ENCODE measurements around the gene BMF.

BMF gene

GRCh38 chr15:40065166-40065565 is 43.5 kb downstream of the BMF start:
- DNase-seq, result no peak

- DNase-seq, result no peak
These were observed 44.3 kb downstream of the BMF start for GRCh38 chr15:40064231-40064894.

GRCh38 chr15:40063563-40064011 is 45.1 kb downstream of the BMF start:
- no peak for DNase-seq

GRCh38 chr15:40062816-40063562 is 45.7 kb downstream of the BMF start:
- no peak for DNase-seq

- no peak for DNase-seq
These were observed 47.3 kb downstream of the BMF start for GRCh38 chr15:40061212-40061901.

DNA sequence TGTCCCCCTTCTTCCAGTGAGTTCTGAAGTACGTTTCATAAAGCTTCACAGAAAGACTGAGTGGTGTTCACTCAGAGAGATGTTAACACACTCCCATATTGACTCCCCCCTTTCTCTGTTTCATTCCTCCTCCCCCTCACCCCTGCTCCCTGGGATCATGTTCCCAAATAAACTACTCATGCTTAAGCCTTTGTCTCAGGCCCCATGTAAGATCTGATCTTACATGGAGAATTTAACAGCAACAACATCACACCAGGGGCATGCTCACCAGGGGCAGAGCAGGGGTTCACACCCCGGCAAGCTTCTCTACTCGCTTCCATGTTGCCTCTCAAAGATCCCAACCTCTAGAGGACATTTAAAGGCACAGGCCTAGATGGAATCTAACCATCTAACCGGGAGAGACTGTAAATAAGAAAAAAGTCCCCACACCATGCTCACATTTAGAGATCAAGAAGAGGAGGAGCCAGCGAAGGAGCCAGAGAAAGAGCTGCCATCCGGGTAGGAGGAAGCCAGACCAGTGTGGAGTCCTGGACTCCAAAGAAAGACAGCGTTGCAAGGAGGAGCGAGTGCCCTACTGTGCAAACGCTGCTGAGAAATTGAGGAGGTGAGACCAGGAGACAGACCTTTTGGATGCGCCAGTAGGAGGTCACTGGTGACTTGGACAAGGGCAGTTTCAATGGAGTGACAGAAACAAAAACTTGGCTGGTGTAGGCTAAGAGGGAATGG is 48.3 kb downstream of the BMF start:
- DNase-seq, result no peak

GRCh38 chr15:40059821-40060220 is 48.9 kb downstream of the BMF start:
- no peak for DNase-seq

- DNase-seq, result no peak
These were observed 50.1 kb downstream of the BMF start for GRCh38 chr15:40058476-40059140.

DNA sequence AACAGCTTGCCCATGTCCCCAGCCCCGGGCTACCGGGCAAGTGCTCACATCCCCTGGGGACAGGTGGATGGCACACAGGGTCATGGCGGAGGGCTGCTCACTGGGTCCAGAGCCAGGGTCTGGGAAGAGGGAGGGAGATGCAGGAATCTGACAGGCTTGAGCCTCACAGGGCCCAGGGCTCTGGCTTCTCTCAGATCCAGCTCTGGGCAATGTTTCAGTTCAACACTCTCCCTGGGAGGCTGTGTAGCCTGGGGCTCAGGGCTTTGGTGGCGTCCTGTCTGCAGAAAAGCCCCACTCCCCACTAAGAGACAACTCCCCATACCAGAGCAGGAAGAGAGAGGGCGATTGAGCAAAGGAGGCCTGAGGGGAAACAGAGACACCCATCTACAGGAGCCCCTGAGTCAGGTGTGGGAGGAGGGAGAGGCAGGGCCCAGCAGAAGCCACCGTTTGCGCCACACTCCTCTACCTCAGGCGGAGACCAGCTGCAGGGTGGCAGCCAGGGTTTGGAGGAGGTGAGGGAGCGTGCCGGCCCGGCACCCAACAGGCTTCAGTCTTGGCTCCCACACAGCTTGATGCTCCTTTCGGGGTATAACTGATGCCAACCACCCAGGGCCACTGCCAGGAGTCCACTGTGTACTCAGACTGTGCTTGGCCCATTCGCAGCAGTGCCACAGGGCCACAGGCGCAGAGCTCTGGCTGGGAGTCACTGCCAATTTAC is 52.9 kb downstream of the BMF start:
- no peak for DNase-seq

DNA sequence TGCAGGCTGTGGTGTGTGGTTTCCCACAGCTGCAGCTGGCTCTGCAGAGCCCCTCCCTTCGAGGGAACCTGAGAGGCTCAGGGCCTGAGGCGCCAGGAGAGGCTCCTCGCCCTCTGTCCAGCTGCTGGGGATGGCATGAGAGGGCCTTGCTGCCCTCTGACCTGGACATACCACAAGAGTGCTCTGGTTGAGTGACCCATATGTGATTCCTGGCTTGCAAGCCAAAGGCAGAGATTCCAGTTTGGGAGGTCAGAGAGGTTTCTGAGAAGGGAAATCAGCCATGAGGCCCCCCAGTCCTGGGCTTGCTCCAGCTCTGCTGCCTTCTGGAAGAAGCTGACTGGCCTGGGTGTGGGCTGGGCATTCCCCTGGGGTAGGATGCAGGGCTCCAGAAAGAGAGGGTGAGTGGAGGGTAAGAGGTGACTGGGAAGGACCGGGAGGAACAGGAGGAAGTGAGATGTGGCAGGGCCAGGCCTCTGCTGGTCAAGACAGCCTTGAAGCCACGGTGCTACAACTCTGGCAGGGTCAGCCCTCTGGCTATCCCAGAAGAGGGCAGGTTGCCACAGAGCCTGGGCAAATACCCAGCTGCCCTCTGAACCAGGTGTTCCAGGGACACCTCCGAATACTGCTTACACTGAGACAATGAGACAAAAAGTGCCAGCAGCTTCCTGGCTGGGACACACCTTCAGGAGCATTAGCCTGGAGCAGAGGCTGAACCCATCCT is 53.7 kb downstream of the BMF start:
- no peak for DNase-seq

DNA sequence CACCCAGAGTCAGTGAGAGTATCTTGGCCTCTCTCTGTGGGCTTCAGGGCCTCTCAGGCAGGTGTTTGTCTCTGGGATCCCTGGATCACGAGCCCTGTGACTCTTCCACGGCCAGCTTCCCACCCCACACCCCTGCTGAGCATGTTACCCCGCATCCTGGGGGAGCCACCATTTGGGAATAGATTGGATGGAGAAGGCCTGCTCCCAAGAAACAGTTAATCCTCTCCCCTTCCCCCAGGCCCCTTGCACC is 54.1 kb downstream of the BMF start:
- DNase-seq, result no peak

GRCh38 chr15:40053831-40054604 is 54.7 kb downstream of the BMF start:
- no peak for DNase-seq

DNA sequence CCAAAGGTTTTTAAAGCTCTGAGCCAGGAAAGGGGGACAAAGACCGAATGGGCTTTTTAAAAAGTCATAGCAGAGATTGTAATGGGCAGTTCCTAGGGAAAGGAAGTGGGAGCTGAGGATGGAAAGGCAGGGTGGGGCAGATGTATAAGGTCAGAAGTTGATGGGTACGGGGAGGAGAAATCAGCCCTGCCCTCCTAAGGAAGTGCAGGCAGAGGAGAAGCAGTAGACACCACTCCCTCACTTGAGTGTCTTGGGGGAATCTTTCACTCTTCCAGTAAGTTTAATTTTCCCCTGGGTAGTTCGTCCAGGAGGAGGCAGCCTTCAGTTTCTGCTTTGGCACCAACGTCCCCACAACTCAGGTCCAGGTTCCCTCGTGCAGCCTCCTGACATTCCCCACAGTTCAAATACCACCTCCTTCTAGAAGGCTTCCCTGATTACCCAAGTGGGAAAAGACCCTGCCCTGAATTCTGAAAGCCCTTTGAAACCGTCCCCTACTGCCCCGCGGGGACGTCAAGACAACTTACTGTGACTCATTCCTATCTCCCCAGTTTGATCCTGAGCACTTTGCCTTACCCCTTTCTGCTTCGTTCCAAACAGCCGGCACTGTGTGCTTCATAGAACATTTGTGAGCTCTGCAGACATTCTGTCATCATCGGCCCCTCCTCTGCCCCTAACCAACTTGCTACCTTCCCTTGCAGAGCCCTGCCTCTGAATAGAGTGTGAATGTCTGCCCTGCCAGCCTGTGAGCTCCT is 55.4 kb downstream of the BMF start:
- no peak for DNase-seq

DNA sequence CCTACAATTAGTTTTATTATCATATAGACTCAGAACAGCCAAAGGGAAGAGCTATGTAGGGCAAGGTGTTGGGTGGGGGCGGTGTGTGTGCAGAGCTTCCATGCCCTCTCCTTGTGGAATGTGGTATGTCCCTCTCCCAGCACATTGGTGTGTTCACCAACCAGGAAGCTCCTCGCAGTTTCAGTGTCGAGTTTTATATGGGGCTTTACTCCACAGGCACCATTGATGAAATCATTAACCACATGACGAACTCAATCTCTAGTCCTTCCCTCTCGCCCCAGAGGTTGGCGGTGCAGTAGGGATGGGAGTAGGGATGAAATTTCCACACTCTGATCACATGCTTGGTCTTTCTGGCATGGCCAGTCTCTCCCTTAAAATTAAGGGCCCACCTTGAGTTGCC is 56.1 kb downstream of the BMF start:
- no peak for DNase-seq

- no peak for DNase-seq
These were observed 56.9 kb downstream of the BMF start for GRCh38 chr15:40051616-40052415.

DNA sequence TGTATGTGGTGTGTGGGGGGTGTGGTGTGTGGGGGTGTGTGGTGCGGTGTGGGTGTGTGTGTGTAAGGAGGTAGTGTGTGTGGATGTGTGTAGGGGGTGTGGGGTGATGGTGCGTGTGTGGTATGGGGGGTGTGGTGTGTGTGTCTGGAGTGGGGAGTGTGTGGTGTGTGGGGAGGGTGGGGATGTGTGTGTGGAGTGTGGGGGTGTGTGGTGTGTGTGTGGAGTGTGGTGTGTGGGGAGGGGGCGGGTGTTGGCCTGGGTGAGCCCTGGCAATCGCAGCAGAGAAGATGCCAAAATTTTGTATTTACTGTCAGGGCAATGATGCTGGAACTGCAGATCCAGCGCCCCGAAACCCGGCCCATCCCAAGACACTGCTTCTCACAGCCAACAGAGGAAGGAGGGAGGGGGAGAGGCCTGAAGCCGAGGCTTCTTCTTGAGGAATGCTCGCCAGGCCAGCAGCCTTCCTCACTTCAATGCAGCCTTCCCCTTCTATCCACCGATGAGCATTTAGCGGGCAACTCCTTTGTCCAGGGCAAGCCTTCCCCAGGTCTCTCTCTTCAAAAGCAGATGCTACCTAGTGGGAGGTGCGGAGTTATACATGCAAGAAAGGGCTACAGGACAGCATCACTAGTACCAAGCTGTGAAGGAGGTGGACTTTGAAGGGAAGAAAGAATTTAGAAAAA is 57.8 kb downstream of the BMF start:
- no peak for DNase-seq

- DNase-seq, result no peak
These were observed 59.7 kb downstream of the BMF start for GRCh38 chr15:40048926-40049475.

- no peak for DNase-seq
These were observed 60.4 kb downstream of the BMF start for GRCh38 chr15:40048211-40048792.

Data from effector CD8-positive, alpha-beta T cell (primary cell).